Smooth muscle cell (in vitro differentiated cells): Measurements from ENCODE around the gene DDX46. TPM values are rescaled to one million over a fixed set of nuclear protein-coding genes. Genes with fewer than 3 reads are reported as not detected.

Experiments
- DNase-seq: peaks from one replicate; lab custom pipeline; 2025; ENCODE audit not compliant: unreplicated experiment; lab: John Stamatoyannopoulos, UW
- H2AFZ ChIP-seq: fragments of 200-600 bp; sonication (generic); 2 replicates; pipeline ENCODE4 v1.6.0; 2016; ENCODE audit warnings: antibody characterized with exemption, low read depth, mild to moderate bottlenecking
- H3F3A ChIP-seq: fragments of 200-600 bp; sonication (generic); 2 replicates; pipeline ENCODE4 v1.6.0; 2017; ENCODE audit warnings: antibody characterized with exemption, low read depth
- H3K27ac ChIP-seq: fragments of 200-600 bp; sonication (generic); 2 replicates; pipeline ENCODE4 v1.5.1; 2016; ENCODE audit warnings: low read depth, mild to moderate bottlenecking
- H3K27me3 ChIP-seq: fragments of 200-600 bp; sonication (generic); 2 replicates; pipeline ENCODE4 v1.6.1; 2016; ENCODE audit warnings: low read depth, mild to moderate bottlenecking
- H3K36me3 ChIP-seq: fragments of 200-600 bp; sonication (generic); 2 replicates; pipeline ENCODE4 v1.5.1; 2016; ENCODE audit warnings: low read depth
- H3K4me1 ChIP-seq: fragments of 200-600 bp; sonication (generic); 2 replicates; pipeline ENCODE4 v1.5.1; 2016; ENCODE audit warnings: low read depth
- H3K4me2 ChIP-seq: fragments of 200-600 bp; sonication (generic); 2 replicates; pipeline ENCODE4 v1.6.0; 2016; ENCODE audit warnings: mild to moderate bottlenecking
- H3K4me3 ChIP-seq: fragments of 200-600 bp; sonication (generic); 2 replicates; pipeline ENCODE4 v1.5.1; 2016; ENCODE audit warnings: mild to moderate bottlenecking
- H3K79me2 ChIP-seq: fragments of 200-600 bp; sonication (generic); 2 replicates; pipeline ENCODE4 v1.6.0; 2016; ENCODE audit warnings: low read depth, mild to moderate bottlenecking
- H3K9ac ChIP-seq: fragments of 200-600 bp; sonication (generic); 2 replicates; pipeline ENCODE4 v1.6.0; 2016; ENCODE audit warnings: low read depth
- H3K9me3 ChIP-seq: fragments of 200-600 bp; sonication (generic); replicated peaks from 2 replicates; pipeline ENCODE4 v1.5.1; 2016; ENCODE audit warnings: low read depth
- H4K20me1 ChIP-seq: fragments of 200-600 bp; sonication (generic); 2 replicates; pipeline ENCODE4 v1.6.0; 2016; ENCODE audit warnings: low read depth
- CTCF ChIP-seq: fragments of 200-600 bp; sonication (generic); IDR thresholded peaks from 2 replicates; pipeline ENCODE4 v1.5.1; 2017; ENCODE audit warnings: borderline replicate concordance, mild to moderate bottlenecking, antibody characterized with exemption; ENCODE audit not compliant: insufficient read depth, poor library complexity, severe bottlenecking
- WGBS: methylation state at CpG from one replicate; pipeline ENCODE4 v1.1.7; 2016; ENCODE audit warnings: low lambda C conversion rate; 5-methylcytosine and 5-hydroxymethylcytosine counted together
- polyA plus RNA-seq: library from polyadenylated mRNA; unstranded; fragments of >200 nt; fragmentation: Nextera tagmentation; extraction: Ambion mirVana; gene quantifications from 2 replicates; pipeline ENCODE4 v1.2.1, GENCODE V29; 2016
- total RNA-seq: library from RNA; depleted of rRNA; stranded (reverse); fragments of >200 nt; gene quantifications from 2 replicates; pipeline ENCODE4 v1.2.3, GENCODE V29; 2014

Gene DDX46
- total and polyA plus RNA-seq, 2 experiments from 2014 or later = 18.5 to 29.2 TPM

GRCh38 chr5:134738133-134738962 lies 20.2 kb upstream of the DDX46 start, which contains the start of gene CAMLG:
Gene CAMLG (plus strand): TSS chr5:134738548. CDS start chr5:134738621, 73 bp downstream.
- H3K36me3 ChIP-seq = no peaks in the 10 kb centered on the region
- H3K9ac ChIP-seq = peak within 1 kb of the TSS; percentile 82
- no peaks in the 10 kb centered on the region for H3K9me3 ChIP-seq
- peak; percentile 63 for TF ChIP-seq CTCF
- H3K4me2 ChIP-seq = peak within 1 kb of the TSS; percentile 87
- peaks cover 6% of the 10 kb centered on the region for H4K20me1 ChIP-seq
- peaks cover 41% of the 10 kb centered on the region for H3K79me2 ChIP-seq
- H3K4me1 ChIP-seq = peaks cover 10% of the 10 kb centered on the region
- no peaks in the 10 kb centered on the region for H3K27me3 ChIP-seq
- peak within 1 kb of the TSS; percentile 92 for H3K27ac ChIP-seq
- H2AFZ ChIP-seq = peak within 1 kb of the TSS; percentile 97
- no peaks in the 10 kb centered on the region for H3F3A ChIP-seq
- peak; percentile 88 for DNase-seq
- peak within 1 kb of the TSS; percentile 83 for H3K4me3 ChIP-seq
- 2% methylated on average over 60 of the region's 66 CpGs for WGBS

DNA sequence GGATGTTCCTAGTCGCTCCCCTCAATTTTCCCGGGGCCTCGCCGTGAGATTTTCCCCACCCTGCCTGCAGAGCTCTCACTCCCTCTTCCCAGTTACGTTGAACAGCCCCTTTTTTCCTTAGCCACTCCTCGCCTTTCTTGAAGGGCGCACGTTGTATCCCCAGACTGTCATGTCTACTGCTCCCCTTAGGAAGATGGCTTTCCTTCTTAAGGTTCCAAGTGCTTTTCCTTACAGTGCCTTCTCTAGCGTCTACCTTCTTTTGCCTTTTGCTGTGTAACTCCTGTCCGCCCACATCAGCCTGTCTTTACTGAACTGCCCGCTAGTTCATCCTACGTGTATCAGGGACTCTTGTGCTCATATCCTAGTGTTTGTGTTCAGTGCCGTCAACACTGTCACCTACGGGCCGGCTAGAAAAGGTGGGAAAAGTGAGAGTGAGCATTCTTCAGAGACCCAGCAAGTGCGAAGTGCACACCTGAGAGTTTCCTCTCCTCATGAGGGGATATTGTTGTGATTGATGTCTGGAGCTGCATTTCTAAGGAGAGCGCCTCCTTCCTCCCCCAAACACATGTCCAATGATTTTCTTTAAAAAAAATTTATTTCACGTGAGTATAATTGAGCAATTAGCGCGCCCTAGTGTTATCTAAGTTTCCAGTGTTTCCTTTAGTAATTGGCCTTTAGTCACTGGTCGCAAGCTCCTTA lies 19.5 kb upstream of the DDX46 start:
- H3K36me3 ChIP-seq = no peaks in the 10 kb centered on the region
- H4K20me1 ChIP-seq = peaks cover 10% of the 10 kb centered on the region
- WGBS = 12% methylated on average over 21 of the region's 21 CpGs
- H3K79me2 ChIP-seq = peaks cover 47% of the 10 kb centered on the region
- peak overlapping the region; percentile 81 for H2AFZ ChIP-seq
- no peaks in the 10 kb centered on the region for H3K9me3 ChIP-seq
- no peaks in the 10 kb centered on the region for H3K27me3 ChIP-seq
- no peak for TF ChIP-seq CTCF
- H3K27ac ChIP-seq = peak overlapping the region; percentile 92
- peak overlapping the region; percentile 83 for H3K4me3 ChIP-seq
- peaks cover 10% of the 10 kb centered on the region for H3K4me1 ChIP-seq
- no peaks in the 10 kb centered on the region for H3F3A ChIP-seq
- peak overlapping the region; percentile 82 for H3K9ac ChIP-seq
- peak; percentile 20 for DNase-seq
- peak overlapping the region; percentile 87 for H3K4me2 ChIP-seq

DNA sequence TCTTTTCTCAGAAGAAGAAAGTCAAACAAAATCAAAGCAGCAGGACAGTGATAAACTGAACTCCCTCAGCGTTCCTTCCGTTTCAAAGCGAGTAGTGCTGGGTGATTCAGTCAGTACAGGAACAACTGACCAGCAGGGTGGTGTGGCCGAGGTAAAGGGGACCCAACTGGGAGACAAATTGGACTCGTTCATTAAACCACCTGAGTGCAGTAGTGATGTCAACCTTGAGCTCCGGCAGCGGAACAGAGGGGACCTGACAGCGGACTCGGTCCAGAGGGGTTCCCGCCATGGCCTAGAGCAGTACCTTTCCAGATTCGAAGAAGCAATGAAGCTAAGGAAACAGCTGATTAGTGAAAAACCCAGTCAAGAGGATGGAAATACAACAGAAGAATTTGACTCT lies 17.5 kb upstream of the DDX46 start:
- H3F3A ChIP-seq = no peaks in the 10 kb centered on the region
- DNase-seq = no peak

More for the DNA sequence above, 17.5 kb upstream of the DDX46 start:
- no peak for TF ChIP-seq CTCF
- Histone ChIP-seq H3K79me2 (peaks cover 47% of the 10 kb centered on the region), H3K27ac (no peak overlapping the region), H2AFZ (no peak overlapping the region), H3K27me3 (no peaks in the 10 kb centered on the region), H3K4me3 (no peak overlapping the region), H3K36me3 (no peaks in the 10 kb centered on the region), H3K4me2 (no peak overlapping the region), H3K4me1 (peaks cover 10% of the 10 kb centered on the region), H3K9ac (no peak overlapping the region), H3K9me3 (no peaks in the 10 kb centered on the region), H4K20me1 (peaks cover 10% of the 10 kb centered on the region)
- 96% methylated on average over 11 of the region's 11 CpGs for WGBS
